Peyer's patch (tissue), 4 donors: ENCODE measurements around the gene C1QTNF9.
"Not testable (repeated sequence)": the region's sequence is repeated elsewhere in the genome, so short reads cannot be mapped to it uniquely, and the experiment has no call there.

Experiments
- CTCF ChIP-seq, 6 experiments: fragments of 450-650 bp in 4 of 6; fragments of 200-600 bp in 2 of 6; sonication (generic) in 1 of 6; IDR thresholded peaks; one replicate each; pipeline ENCODE4 v1.5.1; 2017 to 2019; ENCODE audit warnings: antibody characterized with exemption in 6 of 6, mild to moderate bottlenecking in 3 of 6, moderate library complexity in 1 of 6
- POLR2A ChIP-seq, 2 donors: fragments of 450-650 bp; IDR thresholded peaks; one replicate each; pipeline ENCODE4 v1.5.1; 2017; ENCODE audit warnings: antibody characterized with exemption in 2 of 2, mild to moderate bottlenecking in 2 of 2, moderate library complexity in 2 of 2

GRCh38 chr13:24366315-24366714 is 56.9 kb downstream of the C1QTNF9 start:
- TF ChIP-seq CTCF, POLR2A (IDR thresholded peaks at IDR 0.05): not testable (repeated sequence)
